GM15510 (cell line): ENCODE results near the gene BBS5.

ENCODE experiments used
- POLR2A ChIP-seq: IDR thresholded peaks from 3 replicates; pipeline ENCODE4 v1.6.1; 2011; ENCODE audit warnings: borderline replicate concordance; ENCODE audit not compliant: insufficient read length; ENCODE audit errors: extremely low read depth

Gene BBS5

GRCh38 chr2:169520896-169521295, 41.6 kb downstream of the BBS5 start:
- no peak for TF ChIP-seq POLR2A

GRCh38 chr2:169523681-169524080, 44.4 kb downstream of the BBS5 start:
- no peak for TF ChIP-seq POLR2A

- no peak for TF ChIP-seq POLR2A
Measured at GRCh38 chr2:169525434-169525833, 46.1 kb downstream of the BBS5 start.

- TF ChIP-seq POLR2A: no peak
Measured at GRCh38 chr2:169526451-169526850, 47.2 kb downstream of the BBS5 start.

GRCh38 chr2:169528271-169528701, 49.0 kb downstream of the BBS5 start:
- TF ChIP-seq POLR2A: no peak

- TF ChIP-seq POLR2A: no peak
Measured at GRCh38 chr2:169540146-169540545, 60.9 kb downstream of the BBS5 start.

- TF ChIP-seq POLR2A: no peak
Measured at GRCh38 chr2:169542433-169542832, 63.1 kb downstream of the BBS5 start.

GRCh38 chr2:169546756-169547155, 67.5 kb downstream of the BBS5 start:
- no peak for TF ChIP-seq POLR2A
